ENCODE data around the gene BCL10.

BCL10 gene

GRCh38 chr1:85295006-85295431 lies 18.6 kb upstream of the BCL10 start:
- CTCF ChIA-PET: interaction anchor here (0.6 kb wide), 1 partner anchor 132 kb away, joined by 3 read pairs; no protein-coding TSS in a partner anchor
- H3K27ac ChIP-seq: peak overlapping the region; percentile 77
- DNase-seq (ENCODE audit: low spot score): peak; percentile 90
- POLR2A ChIA-PET (ENCODE audit: low non-redundant PET): no interaction called here
- no peak for TF ChIP-seq CTCF (conservative IDR thresholded peaks at IDR 0.05; ENCODE audit: low read depth)

- POLR2A ChIA-PET (ENCODE audit: low non-redundant PET): no interaction called here
- CTCF ChIA-PET: no interaction called here
- no peak for TF ChIP-seq CTCF (conservative IDR thresholded peaks at IDR 0.05; ENCODE audit: low read depth)
Observed at GRCh38 chr1:85290826-85291225, 14.4 kb upstream of the BCL10 start.

GRCh38 chr1:85289848-85290335 lies 13.5 kb upstream of the BCL10 start:
- TF ChIP-seq CTCF (conservative IDR thresholded peaks at IDR 0.05; ENCODE audit: low read depth): no peak
- DNase-seq (ENCODE audit: low spot score): no peak
- ChIA-PET CTCF (no interaction called here), POLR2A (ENCODE audit: low non-redundant PET) (interaction anchor here (1.0 kb wide), 1 partner anchor 13 kb away, joined by 3 read pairs; the partner anchor contains the start of gene BCL10)
- peak overlapping the region; percentile 82 for H3K27ac ChIP-seq

More at GRCh38 chr1:85290826-85291225, 14.4 kb upstream of the BCL10 start:
- H3K27ac ChIP-seq: peak overlapping the region; percentile 82
- DNase-seq (ENCODE audit: low spot score): no peak

- TF ChIP-seq CTCF (conservative IDR thresholded peaks at IDR 0.05; ENCODE audit: low read depth): no peak
- peak overlapping the region; percentile 82 for H3K27ac ChIP-seq
- DNase-seq (ENCODE audit: low spot score): peak; percentile 90
- ChIA-PET CTCF (no interaction called here), POLR2A (ENCODE audit: low non-redundant PET) (interaction anchor here (1.0 kb wide), 1 partner anchor 13 kb away, joined by 3 read pairs; the partner anchor contains the start of gene BCL10)
Observed at GRCh38 chr1:85289207-85289847, 12.9 kb upstream of the BCL10 start.

GRCh38 chr1:85284202-85284601 lies 7.8 kb upstream of the BCL10 start:
- no peak for DNase-seq (ENCODE audit: low spot score)
- H3K27ac ChIP-seq: peak overlapping the region; percentile 66
- no peak for TF ChIP-seq CTCF (conservative IDR thresholded peaks at IDR 0.05; ENCODE audit: low read depth)
- ChIA-PET CTCF (no interaction called here), POLR2A (ENCODE audit: low non-redundant PET) (no interaction called here)

- no peak for DNase-seq (ENCODE audit: low spot score)
- H3K27ac ChIP-seq: peak overlapping the region; percentile 66
- no peak for TF ChIP-seq CTCF (conservative IDR thresholded peaks at IDR 0.05; ENCODE audit: low read depth)
- CTCF ChIA-PET: interaction anchor here (0.5 to 0.6 kb wide), 2 partner anchors 57 to 1659 kb away, joined by 3 to 5 read pairs; no protein-coding TSS in a partner anchor
- POLR2A ChIA-PET (ENCODE audit: low non-redundant PET): no interaction called here
Observed at GRCh38 chr1:85283475-85284199, 7.2 kb upstream of the BCL10 start.

Data from RWPE1 (cell line).